HG03135 (cell line): ENCODE results near the gene ITSN1.
"Not testable (repeated sequence)": the region's sequence is repeated elsewhere in the genome, so short reads cannot be mapped to it uniquely, and the experiment has no call there.

ENCODE experiments used
- ATAC-seq: cut with Tn5 transposase; IDR thresholded peaks from one replicate; pipeline ENCODE4 v1.9.1; 2021; ENCODE audit warnings: mild to moderate bottlenecking, moderate library complexity; ENCODE audit not compliant: unreplicated experiment

ITSN1 gene

DNA sequence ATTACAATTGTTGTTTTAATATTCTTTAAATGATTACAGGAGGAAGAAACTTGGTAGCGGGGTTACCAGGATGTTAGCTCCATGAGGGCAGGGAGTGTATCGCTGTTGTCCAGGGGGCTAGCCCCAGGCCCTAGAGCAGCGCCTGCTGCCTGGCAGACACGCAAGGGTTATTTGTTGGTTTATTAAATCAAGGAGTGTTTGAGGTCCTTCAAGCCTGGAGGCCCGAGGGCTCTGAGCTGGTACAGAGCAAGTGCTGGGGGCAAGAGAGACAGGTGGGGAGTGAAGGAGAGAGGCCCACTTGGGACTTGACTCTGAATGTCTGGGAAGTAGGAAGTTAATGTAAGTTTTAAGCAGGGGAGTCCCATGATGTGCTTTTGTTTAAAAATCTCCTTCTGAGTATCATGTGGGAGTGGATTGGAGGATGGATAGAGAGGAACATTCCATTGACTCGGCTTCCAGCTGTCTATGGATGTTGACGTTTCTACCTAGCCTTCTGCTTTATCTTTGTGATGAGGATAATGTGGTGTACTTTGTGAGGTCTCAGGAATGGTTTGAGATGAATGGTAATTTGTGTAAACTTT is 8.7 kb downstream of the ITSN1 start:
- no peak for ATAC-seq

DNA sequence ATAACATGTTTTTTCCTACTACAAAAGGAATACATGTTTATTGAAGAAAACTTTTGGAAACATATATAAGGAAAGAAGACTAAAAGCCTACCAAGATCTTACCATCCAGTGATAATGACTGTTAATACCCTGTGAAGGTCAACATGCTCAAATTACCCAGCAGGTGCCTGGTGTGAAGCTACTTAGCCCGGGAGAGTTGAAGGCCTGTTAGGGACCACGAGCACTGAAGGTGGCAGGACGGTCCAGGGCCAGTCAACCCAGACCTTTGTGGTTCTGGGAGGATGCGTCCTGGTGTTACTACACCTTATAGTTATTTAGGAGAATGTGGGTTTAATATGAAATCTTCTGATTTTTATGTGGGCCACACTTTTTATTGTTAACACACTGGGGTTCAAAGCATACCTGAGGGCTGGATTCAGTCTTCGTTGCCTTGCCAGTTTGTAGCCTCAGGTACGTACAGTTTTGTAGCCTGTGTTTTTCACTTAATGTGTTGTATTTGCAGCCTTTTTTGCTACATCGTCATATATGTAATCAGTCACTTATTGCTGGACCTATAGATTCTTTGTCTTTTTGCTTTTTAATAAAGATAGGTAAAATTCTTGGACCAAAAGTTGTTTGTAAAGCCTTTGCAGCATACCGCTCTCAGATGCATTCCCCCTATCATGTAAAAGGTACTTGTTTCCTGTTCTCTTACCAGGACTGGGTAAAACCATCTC is 9.8 kb downstream of the ITSN1 start:
- no peak for ATAC-seq

DNA sequence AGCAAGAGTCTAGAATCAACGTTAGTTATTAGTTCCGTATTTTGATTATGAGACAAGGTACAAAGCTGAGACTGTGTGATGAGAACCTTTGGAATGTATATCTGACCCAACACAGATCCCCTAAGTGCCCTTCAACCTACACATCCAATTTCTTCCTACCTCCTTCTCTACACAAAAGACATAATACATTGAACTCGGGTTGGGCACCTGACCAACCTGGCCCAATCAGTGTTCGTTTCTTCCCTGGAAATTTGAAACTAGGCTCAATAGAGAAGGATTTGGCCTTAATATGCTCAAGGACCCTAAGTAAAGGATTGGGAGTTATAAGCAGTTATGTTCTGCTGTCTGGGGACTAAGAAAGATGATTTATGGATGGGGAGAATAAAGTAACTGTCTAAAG is 12.1 kb downstream of the ITSN1 start:
- ATAC-seq, result no peak

DNA sequence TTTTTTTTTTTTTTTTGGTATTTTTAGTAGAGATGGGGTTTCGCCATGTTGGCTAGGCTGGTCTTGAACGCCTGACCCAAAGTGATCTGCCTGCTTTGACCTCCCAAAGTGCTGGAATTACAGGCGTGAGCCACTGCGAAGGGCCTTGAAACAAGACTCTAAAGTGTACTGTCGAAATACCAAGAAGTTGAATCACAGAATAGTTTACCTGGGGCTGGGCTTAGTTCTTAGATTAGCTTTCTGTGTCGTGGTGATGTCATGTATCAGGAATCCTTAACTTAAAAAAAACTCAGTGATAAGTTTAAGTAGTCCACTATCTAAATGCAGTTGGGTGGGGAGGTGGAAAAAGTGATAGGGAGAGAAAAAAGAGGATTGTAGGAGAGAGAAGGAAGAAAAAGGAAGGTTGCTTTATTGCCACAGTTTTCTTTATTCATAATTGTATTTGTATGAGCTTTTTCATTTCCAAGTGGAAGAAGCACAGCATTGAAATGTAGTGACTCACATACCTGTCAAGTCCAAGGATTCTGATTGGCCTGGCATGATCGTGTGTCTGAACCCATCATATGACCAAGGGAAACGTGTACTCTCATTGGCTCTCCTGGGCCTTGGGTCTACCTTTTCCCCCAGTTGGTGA is 13.4 kb downstream of the ITSN1 start:
- no peak for ATAC-seq

DNA sequence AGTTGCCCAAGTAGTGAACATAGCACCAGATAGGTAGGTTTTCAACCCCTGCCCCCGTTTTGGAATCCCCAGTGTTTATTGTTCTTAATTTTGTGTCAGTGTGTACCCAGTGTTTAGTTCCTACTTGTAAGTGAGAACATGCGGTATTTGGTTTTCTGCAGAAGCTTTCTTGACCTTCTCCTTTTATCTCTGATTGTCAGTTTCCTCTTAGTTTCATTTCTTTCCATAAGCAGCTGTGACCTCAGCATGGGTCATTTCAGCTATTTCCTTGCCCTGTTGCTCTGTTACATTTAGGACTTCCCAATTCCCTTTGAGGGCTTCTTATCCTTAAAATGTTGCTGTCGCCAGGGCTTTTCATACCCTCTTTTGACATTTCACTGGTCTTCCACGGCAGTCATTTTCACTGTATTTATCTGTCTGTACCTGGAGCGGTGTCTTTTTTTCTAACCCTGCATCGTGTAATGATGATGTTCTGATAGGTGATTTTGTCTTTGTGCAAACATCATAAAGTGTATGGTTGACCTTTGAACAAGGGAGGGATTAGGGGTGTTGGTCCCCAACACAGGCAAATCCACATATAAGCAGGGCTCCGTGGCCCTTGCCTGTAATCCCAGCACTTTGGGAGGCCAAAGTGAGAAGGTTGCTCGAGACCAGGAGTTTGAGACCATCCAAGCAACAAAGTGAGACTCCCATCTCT is 15.0 kb downstream of the ITSN1 start:
- no peak for ATAC-seq

DNA sequence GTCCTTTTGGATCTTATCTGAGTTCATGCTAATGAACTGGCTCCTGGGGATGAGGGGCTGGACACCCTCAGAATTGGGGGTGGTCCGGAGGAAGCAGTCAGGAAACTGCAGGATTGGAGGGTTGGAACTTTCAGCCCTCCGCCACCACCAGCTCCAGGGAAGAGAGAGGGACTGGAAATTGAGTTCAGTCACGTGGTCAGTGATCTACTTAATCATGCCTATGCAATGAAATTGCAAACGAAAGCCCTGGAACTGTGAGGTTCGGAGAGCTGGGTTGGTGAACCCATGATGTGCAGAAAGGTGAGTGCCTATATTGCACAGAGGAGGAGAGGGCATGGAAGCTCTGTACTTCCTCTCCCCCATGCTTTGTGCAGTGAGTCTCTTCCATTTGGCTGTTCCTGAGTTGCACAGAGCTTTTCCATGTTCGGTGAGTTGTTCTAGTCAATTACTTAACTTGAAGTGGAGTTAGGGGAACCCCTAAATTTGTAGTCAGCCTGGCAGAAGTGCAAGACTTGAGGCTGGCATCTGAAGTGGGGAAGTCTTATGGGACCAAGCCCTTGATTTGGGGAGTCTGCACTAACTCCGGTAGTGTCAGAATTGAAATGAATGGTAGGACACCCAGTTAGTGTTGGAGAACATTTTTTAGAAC is 16.7 kb downstream of the ITSN1 start:
- no peak for ATAC-seq

DNA sequence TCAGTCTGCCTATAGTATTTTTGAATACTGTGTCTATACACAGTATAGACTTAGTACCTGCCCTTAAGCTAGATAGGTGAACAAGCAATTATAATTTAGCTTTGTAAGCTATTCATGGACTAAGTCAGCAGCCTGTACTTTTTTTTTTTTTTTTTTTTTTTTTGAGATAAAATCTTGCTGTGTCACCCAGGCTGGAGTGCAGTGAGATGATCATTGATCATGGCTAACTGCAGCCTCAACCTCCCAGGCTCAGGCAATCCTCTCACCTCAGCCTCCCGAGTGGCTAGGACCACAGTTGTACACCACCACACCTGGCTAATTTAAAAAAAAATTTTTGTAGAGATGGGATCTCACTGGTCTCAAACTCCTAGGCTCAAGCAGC is 17.3 kb downstream of the ITSN1 start:
- no peak for ATAC-seq

DNA sequence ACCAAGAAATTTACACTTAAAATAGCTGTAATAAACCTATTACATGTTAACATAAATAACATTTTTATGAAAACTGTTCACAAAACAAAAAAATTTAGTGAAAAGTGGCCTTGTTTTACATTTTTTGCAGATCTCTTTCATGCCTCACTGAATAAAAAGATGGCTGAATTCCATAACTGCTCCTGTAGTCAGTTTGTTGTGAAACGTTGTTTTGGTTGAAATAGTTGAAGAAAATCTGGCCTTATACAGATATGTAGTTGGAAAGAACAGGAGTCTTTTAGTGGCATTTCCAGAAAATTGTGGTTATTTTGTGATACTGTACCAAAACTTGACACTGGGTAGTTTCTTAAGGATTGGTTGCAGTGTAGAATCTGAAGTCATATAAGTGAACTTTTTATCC is 18.1 kb downstream of the ITSN1 start:
- ATAC-seq, result no peak

DNA sequence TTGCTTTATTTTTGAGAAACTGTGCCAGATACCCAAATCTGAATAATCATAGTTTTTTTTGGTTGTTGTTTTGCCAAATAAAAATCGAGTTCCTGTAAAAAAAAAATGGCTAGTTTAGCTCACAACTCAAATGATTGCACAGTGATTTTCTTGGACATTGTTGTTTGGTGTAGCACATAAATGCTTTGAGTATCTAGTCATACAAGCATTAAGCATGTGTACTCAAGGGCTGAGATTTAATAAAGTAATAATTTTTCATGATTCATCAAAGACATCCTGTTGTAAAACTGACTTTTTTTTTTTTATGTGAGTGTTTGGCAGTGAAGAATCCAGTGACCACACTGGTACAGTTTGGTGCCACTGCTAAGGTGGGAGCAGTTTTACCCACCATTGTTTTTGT is 18.8 kb downstream of the ITSN1 start:
- ATAC-seq, result no peak

DNA sequence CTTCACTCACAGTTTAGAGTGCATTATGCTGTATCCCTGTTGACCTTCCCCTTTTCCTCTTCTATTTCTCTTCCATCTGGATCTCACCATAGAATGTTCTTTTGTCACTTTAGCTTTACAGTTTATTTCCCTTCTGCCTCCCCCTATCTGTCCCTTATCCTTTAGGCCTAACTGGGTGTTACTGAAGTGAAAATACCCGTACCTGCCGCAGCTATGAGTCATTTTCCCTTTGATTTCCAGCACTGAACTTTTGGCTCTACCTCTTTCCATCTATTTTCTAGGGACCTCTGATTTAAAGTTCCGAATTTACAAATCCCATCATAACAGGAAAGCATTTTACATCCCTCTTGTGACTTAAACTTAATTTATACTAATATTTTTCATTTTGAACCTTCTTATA is 19.7 kb downstream of the ITSN1 start:
- ATAC-seq, result no peak

DNA sequence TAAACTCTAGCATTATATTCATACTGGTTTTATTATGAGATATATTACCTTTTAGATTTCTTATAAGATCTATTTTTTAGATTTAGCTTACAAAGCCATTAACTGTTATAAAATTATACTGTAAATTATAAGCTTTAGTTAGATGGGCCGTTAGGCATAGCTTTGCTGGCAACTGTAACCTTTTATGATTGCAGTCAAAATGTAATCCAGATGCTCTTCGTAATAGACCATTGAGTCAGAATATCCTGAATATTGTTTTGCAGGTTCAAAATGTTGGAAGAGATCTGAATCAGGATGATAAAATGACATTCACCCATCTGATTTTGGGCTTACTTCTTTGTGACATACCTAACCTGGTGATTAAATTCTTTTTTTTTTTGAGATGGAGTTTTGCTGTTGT is 20.9 kb downstream of the ITSN1 start:
- no peak for ATAC-seq

DNA sequence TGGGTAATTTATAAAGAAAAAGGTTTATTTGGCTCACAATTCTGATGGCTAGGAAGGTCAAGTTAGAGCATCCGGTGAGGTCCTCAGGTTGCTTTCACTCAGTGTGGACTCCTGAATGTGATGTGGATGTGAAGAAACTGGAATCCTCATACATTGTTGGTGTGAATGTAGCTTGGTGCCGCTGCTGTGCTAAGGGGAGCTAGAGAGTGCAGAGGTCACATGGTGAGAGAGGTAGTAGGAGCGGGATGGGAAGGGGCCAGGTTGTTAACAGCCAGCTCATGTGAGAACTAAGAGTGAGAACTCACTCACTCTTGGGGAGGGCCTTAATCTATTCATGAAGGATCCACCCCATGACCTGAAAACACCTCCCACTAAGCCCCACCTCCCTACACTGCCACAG is 21.8 kb downstream of the ITSN1 start:
- no peak for ATAC-seq

DNA sequence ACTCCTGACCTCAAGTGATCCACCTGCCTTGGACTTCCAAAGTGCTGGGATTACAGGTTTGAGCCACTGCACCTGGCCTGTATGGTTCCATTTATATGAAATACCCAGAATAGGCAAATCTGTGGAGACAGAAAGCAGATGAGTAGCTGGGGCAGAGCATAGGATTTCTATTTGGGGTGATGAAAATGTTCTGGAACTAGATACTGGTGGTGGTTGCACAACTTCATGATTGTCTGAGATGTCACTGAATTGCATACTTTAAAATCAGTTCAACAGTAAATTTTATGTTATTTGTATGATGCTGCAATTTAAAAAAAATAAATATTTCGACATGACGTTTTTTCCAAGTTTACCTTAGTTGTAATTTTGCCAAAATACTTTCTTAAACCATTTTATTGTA is 23.9 kb downstream of the ITSN1 start:
- no peak for ATAC-seq

DNA sequence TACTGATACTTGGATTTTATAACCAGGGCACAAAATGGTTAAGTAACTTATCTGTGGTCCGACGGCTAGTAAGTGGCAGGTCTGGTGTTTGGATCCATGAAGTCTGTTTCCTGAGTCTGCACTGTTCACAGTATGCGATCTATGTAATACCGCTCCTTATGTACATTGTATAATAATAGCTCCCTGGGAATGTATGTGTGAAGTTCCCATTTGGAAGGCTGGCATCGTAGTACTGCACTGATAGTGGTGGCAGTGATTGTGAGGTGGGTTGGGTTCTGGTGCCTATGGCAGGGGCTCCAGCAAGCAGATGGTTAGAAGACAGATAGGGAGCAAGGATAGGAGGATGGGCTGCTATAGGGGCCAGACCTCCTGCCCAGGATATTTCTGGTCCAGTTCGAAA is 25.3 kb downstream of the ITSN1 start:
- ATAC-seq, result no peak

DNA sequence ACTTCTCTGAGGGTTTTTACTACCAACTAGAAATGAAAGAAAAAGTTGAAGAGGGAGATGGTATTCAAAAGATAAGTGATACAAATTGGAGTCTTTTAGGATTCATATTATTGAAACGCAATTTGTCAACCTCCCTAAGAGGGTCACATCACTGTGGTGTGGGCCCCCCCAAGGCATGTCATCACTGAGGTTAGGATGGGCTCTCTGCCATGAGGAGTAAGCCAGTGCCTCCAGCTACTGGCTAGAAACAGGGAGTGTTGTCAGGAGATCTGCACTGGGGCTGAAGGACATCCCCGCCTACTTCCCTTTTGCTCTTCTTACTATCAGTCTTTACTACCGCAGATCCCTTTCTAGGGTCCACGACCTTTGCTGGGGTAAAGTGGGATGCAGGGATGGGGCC is 25.9 kb downstream of the ITSN1 start:
- ATAC-seq, result no peak

DNA sequence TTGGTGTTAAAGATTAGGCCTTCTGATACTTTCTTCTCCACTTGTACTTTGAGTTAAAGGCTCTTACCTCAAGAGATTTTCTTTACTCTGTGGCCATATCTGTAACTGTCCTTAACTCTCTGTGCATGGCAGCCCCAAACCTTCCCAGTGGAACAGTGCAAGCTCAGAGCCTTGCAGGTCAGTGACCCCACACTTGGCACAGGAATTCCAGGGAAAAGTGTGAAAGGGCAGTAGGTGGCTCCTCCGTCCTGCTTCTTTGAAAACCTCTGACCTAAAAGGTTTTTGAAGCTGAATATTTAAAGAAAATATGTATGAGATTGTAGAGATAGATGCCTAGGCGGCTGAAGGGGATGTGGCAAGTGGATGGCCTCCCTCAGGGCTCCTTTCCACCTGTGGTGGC is 26.3 kb downstream of the ITSN1 start:
- no peak for ATAC-seq

DNA sequence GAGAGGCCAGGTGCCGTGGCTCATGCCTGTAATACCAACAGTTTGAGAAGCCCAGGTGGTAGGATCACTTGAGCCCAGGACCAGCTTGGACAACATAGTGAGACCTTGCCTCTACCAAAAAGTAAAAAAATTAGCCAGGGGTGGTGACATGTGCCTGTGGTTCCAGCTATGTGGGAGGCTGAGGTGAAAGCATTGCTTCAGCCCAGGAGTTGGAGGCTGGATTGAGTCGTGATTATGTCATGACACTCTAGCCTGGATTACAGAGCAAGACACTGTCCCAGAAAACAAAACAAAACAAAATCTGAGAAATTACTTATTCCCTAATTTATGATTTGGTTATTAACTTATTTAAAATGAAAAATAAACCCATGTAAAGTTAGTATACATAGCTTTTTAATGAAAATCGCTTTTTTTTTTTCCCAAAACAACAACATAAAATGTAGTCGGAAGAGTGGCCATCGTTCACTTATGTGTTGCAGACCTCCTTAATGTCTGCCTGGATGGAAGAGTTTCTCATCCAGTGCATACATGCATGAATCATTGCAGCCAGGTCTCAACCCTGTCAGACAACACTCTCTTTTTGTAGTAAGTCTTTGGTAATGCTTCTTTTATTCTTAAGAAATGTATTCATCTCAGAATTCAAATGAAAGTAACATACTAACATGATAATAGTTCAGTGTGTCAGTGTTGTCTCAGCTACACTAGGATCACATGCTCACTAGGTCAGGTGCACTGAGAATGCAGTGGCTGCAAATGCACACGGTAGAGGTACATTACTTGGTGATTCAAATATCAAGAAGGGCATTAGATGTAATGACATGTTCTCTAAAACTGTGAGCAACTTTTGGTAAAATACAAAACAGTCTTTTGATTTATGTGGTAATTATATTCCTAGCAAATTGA is 28.0 kb downstream of the ITSN1 start:
- ATAC-seq, result no peak

DNA sequence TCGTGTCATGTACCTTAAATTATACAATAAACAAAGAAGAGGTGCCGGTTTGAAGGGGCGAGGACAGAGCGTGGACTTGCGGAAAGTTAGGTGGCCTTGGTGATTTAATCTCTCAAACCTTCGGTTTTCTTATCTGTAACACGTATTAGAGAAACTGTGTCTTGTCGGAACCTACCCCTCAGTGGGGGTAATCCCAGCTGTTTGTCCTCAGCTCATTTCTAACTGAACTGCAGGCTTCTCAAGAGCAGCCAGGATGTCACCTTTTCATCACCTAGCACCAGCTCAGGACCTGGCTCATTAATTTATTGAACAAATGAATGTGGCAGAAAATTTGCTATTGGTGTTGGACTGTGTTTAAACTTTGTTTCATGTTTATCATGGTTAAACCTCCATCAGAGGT is 31.2 kb downstream of the ITSN1 start:
- ATAC-seq, result no peak

DNA sequence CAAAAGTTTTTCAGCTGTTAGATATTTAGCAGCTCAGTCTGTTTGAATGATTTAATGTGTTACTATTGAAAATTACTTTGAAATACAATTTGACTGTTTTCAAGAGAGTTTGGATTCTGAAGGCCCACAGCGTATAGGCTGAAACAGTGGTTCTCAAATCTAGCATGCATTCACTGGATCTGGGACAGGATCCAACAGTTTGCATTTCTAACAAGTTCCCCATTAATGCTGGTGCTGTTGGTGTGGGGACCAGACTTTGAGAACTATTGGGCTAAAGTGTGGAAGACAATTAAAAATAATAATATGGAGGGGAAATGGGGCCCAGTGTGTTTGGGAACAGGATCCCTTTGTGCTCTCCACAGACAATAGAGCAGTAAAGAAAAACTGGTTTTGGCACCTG is 31.9 kb downstream of the ITSN1 start:
- no peak for ATAC-seq

DNA sequence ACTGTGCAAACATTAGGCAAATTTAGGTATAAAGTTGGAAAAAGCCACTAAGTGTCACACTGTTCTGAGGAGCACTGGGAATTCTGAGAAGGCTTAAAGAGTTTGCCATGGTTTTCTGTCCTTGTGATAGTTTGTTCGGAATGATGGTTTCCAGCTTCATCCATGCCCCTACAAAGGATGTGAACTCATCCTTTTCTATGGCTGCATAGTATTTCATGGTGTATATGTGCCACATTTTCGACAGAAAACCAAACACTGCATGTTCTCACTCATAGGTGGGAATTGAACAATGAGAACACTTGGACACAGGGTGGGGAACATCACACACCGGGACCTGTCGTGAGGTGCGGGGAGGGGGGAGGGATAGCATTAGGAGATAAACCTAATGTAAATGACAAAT is 34.4 kb downstream of the ITSN1 start:
- ATAC-seq, result not testable (repeated sequence)

DNA sequence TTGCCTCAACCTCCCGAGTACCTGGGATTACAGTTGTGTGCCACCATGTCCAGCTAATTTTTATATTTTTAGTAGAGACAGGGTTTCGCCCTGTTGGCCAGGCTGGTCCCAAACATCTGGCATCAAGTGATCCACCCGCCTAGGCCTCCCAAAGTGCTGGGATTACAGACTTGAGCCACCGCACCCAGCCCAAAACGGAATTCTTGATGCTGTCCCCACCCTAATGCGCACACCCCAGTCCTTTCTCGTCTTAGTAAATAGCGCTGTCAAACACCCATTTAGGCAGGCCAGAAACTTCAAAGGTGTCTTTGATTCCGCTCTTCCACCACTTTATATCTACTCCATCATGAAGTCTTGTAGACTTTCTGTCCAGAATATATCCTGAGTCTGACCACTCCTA is 35.1 kb downstream of the ITSN1 start:
- ATAC-seq, result no peak
